Vagina (tissue), 2 donors: ENCODE results near the gene SLC6A3.

Experiments used
- POLR2AphosphoS5 ChIP-seq, 2 donors: sonication (generic); formaldehyde crosslinking; IDR thresholded peaks; one replicate each; pipeline ENCODE4 v1.9.0; 2017; ENCODE audit warnings: antibody characterized with exemption in 2 of 2, mild to moderate bottlenecking in 2 of 2, low read depth in 1 of 2; ENCODE audit not compliant: insufficient read depth in 1 of 2
- TF ChIP-seq, protein P1 (sequence below), 3 experiments: fragments of 450-650 bp in 2 of 3; fragments of 200-600 bp in 1 of 3; sonication (generic) in 1 of 3; IDR thresholded peaks; one replicate each; pipeline ENCODE4 v1.5.1; 2017 to 2019; ENCODE audit warnings: antibody characterized with exemption in 3 of 3, mild to moderate bottlenecking in 2 of 3, moderate library complexity in 2 of 3

DNA sequence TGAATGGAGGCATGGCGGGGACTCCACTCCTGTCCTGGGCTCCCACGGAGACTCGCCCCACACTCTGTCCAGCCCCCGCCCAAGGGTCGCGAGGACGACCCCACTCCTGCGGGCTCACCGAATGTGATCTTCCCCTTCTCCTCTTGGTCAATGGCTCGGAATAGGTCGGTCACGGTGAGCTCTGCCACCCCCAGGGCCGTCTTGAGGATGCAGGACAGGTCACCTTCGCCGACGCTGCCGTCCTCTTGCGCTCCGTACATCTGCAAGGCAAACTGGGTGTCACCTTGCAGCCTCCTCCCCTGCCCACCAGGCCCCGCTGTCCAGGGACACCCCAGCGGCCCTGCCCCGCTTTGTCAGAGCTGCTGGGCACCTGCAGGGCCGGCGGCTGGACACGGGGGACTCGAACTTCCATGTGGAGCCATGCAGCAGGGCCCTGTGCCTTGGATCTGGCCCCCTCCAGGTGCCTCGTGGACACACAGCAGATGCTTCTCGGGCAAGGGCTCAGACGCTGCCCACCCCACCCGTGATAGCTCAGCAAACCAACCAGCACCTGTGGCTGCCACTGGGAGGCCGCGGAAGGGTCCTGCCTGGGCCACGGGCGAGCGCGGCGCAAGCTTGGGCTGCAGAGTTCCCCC is 21.5 kb upstream of the SLC6A3 start:
- TF ChIP-seq POLR2AphosphoS5 (IDR thresholded peaks at IDR 0.05; ENCODE audit: insufficient read depth in 1 of 2, low read depth in 1 of 2) = no peak
- TF ChIP-seq, protein P1, sequence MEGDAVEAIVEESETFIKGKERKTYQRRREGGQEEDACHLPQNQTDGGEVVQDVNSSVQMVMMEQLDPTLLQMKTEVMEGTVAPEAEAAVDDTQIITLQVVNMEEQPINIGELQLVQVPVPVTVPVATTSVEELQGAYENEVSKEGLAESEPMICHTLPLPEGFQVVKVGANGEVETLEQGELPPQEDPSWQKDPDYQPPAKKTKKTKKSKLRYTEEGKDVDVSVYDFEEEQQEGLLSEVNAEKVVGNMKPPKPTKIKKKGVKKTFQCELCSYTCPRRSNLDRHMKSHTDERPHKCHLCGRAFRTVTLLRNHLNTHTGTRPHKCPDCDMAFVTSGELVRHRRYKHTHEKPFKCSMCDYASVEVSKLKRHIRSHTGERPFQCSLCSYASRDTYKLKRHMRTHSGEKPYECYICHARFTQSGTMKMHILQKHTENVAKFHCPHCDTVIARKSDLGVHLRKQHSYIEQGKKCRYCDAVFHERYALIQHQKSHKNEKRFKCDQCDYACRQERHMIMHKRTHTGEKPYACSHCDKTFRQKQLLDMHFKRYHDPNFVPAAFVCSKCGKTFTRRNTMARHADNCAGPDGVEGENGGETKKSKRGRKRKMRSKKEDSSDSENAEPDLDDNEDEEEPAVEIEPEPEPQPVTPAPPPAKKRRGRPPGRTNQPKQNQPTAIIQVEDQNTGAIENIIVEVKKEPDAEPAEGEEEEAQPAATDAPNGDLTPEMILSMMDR (IDR thresholded peaks at IDR 0.05) = no peak
